DOHH2 (cell line): Measurements from ENCODE around the gene TIMD4.

Experiments used
- H3F3A ChIP-seq: fragments of 200-600 bp; sonication (generic), shearing (Covaris generic); 2 replicates; pipeline ENCODE4 v1.6.0; 2016; ENCODE audit warnings: antibody characterized with exemption, mild to moderate bottlenecking; ENCODE audit not compliant: control insufficient read depth, insufficient read depth
- H3K27ac ChIP-seq: fragments of 200-600 bp; sonication (generic); 2 replicates; pipeline ENCODE4 v1.5.1; 2014; ENCODE audit warnings: low read depth, mild to moderate bottlenecking, low read length, moderate library complexity
- H3K27me3 ChIP-seq: fragments of 200-600 bp; sonication (generic); 2 replicates; pipeline ENCODE4 v1.6.1; 2014; ENCODE audit warnings: mild to moderate bottlenecking, low read length, mixed read lengths; ENCODE audit not compliant: control insufficient read depth
- H3K36me3 ChIP-seq: fragments of 200-600 bp; sonication (generic); 2 replicates; pipeline ENCODE4 v1.6.1; 2014; ENCODE audit warnings: mild to moderate bottlenecking, low read length, moderate library complexity, mixed read lengths; ENCODE audit not compliant: control insufficient read depth
- H3K4me1 ChIP-seq: fragments of 200-600 bp; sonication (generic); 2 replicates; pipeline ENCODE4 v1.6.1; 2014; ENCODE audit warnings: mild to moderate bottlenecking, low read length, mixed read lengths; ENCODE audit not compliant: control insufficient read depth
- H3K4me2 ChIP-seq: fragments of 200-600 bp; sonication (generic); 2 replicates; pipeline ENCODE4 v1.6.0; 2014; ENCODE audit warnings: mild to moderate bottlenecking, low read length, moderate library complexity
- H3K4me3 ChIP-seq: fragments of 200-600 bp; sonication (generic); 2 replicates; pipeline ENCODE4 v1.5.1; 2014; ENCODE audit warnings: mild to moderate bottlenecking, low read length, mixed read lengths
- H3K79me2 ChIP-seq: fragments of 200-600 bp; sonication (generic); 2 replicates; pipeline ENCODE4 v1.6.1; 2014; ENCODE audit warnings: mild to moderate bottlenecking, low read length, mixed read lengths; ENCODE audit not compliant: control insufficient read depth
- H3K9me2 ChIP-seq: fragments of 200-600 bp; sonication (generic); replicated peaks from 2 replicates; pipeline ENCODE4 v1.6.1; 2014; ENCODE audit warnings: mild to moderate bottlenecking, low read length, mixed read lengths; ENCODE audit not compliant: control insufficient read depth
- H3K9me3 ChIP-seq: fragments of 200-600 bp; sonication (generic); 2 replicates; pipeline ENCODE4 v1.6.1; 2014; ENCODE audit warnings: antibody characterized with exemption, low read length, mixed read lengths; ENCODE audit not compliant: control insufficient read depth, insufficient read depth
- H4K20me1 ChIP-seq: fragments of 200-600 bp; sonication (generic); 2 replicates; pipeline ENCODE4 v1.6.0; 2014; ENCODE audit warnings: low read depth, mild to moderate bottlenecking, antibody characterized with exemption, low read length, moderate library complexity; ENCODE audit not compliant: control insufficient read depth, insufficient read depth
- CTCF ChIP-seq: fragments of 200-600 bp; sonication (generic); IDR thresholded peaks from one replicate; pipeline ENCODE4 v1.5.1; 2014; ENCODE audit warnings: antibody characterized with exemption, mild to moderate bottlenecking, low read depth, low read length; ENCODE audit not compliant: poor library complexity, severe bottlenecking
- EZH2phosphoT487 ChIP-seq: fragments of 200-600 bp; sonication (generic); IDR thresholded peaks from 2 replicates; pipeline ENCODE4 v1.6.1; 2017; ENCODE audit warnings: borderline replicate concordance, mild to moderate bottlenecking, antibody characterized with exemption, low read length, moderate library complexity, mixed read lengths

The TIMD4 gene

DNA sequence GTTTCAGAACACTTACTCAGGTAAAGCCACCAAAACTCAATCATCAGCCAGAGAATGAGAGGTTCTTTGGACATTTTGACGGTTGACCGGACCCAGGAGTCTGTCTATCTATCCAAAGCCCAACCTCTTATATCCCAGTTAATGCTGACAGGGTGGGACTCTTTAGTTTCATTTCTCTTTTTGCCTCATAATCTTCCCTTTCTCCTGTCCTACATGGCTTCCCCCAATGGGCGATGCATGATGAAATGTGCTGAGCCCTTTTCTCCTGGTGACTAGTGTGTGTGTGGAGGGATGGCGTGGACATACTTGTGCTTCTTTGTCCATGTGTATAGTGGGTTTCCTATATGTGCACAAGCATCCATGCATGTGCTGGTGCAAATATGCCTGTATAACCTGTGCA, at the start of gene TIMD4:
Gene TIMD4 (minus strand): TSS at position 102 of the 400 bp plus-strand sequence. CDS start 28 bp downstream, at position 74.
- peaks cover 5% of the 10 kb centered on the region; the same call in 1 of the 2 replicates for H3K9me3 ChIP-seq
- H3K36me3 ChIP-seq = no peaks in the 10 kb centered on the region; the same call in 1 of the 2 replicates
- H3K9me2 ChIP-seq = no peaks in the 10 kb centered on the region
- no peaks in the 10 kb centered on the region for H4K20me1 ChIP-seq
- peak within 1 kb of the TSS; percentile 35 for H3K27ac ChIP-seq
- H3K4me3 ChIP-seq = peak within 1 kb of the TSS; percentile 25
- peak within 1 kb of the TSS; percentile 27 for H3K4me2 ChIP-seq
- H3F3A ChIP-seq = peaks cover 3% of the 10 kb centered on the region
- no peaks in the 10 kb centered on the region for H3K27me3 ChIP-seq
- peaks cover 68% of the 10 kb centered on the region for H3K4me1 ChIP-seq
- TF ChIP-seq EZH2phosphoT487 (no peak), CTCF (no peak)
- no peaks in the 10 kb centered on the region for H3K79me2 ChIP-seq

- H3K9me2 ChIP-seq = no peaks in the 10 kb centered on the region
- H3K4me2 ChIP-seq = no peak overlapping the region
- H3K9me3 ChIP-seq = peaks cover 8% of the 10 kb centered on the region
- no peak for TF ChIP-seq CTCF
- TF ChIP-seq EZH2phosphoT487 = no peak
- H3K36me3 ChIP-seq = 0 out of 2 replicates have a peak, but pooled peaks cover 3% of the 10 kb centered on the region
- H3K27me3 ChIP-seq = no peaks in the 10 kb centered on the region
- H3K79me2 ChIP-seq = no peaks in the 10 kb centered on the region
- H3F3A ChIP-seq = no peaks in the 10 kb centered on the region
- H4K20me1 ChIP-seq = no peaks in the 10 kb centered on the region
- H3K27ac ChIP-seq = no peak overlapping the region
- H3K4me1 ChIP-seq = peaks cover 7% of the 10 kb centered on the region
- H3K4me3 ChIP-seq = no peak overlapping the region
Measured at GRCh38 chr5:157006262-157006661, 43.2 kb upstream of the TIMD4 start.

GRCh38 chr5:157004893-157005551, 42.0 kb upstream of the TIMD4 start:
- H3K4me1 ChIP-seq = peaks cover 7% of the 10 kb centered on the region
- TF ChIP-seq EZH2phosphoT487 = no peak
- TF ChIP-seq CTCF = no peak
- H3K27me3 ChIP-seq = no peaks in the 10 kb centered on the region
- no peak overlapping the region for H3K4me3 ChIP-seq
- H3K36me3 ChIP-seq = peaks cover 3% of the 10 kb centered on the region; the same call in 1 of the 2 replicates
- H3K9me2 ChIP-seq = no peaks in the 10 kb centered on the region
- no peak overlapping the region for H3K4me2 ChIP-seq
- no peaks in the 10 kb centered on the region for H4K20me1 ChIP-seq
- no peaks in the 10 kb centered on the region for H3F3A ChIP-seq
- peaks cover 16% of the 10 kb centered on the region for H3K9me3 ChIP-seq
- no peaks in the 10 kb centered on the region for H3K79me2 ChIP-seq
- H3K27ac ChIP-seq = no peak overlapping the region
